ENCODE measurements around the gene SLC16A7.

SLC16A7 gene

GRCh38 chr12:59715434-59715833, 119.6 kb downstream of the SLC16A7 start:
- H4K20me1 ChIP-seq (ENCODE audit: insufficient read depth, low read length): no peaks in the 10 kb centered on the region
- no peak overlapping the region for H3K4me3 ChIP-seq (ENCODE audit: low read depth, low read length, poor library complexity, severe bottlenecking)
- no peak overlapping the region for H3K9ac ChIP-seq (ENCODE audit: low read length)
- H3K36me3 ChIP-seq (ENCODE audit: insufficient read depth, low read length): peaks cover 10% of the 10 kb centered on the region
- no peak overlapping the region for H3K4me2 ChIP-seq (ENCODE audit: low read length)
- TF ChIP-seq EZH2 (IDR thresholded peaks at IDR 0.05; ENCODE audit: borderline replicate concordance, low read length): no peak
- TF ChIP-seq CTCF (IDR thresholded peaks at IDR 0.05; ENCODE audit: low read length): no peak
- no peak overlapping the region for H3K27ac ChIP-seq (ENCODE audit: low read depth, low read length, poor library complexity, severe bottlenecking)
- H3K27me3 ChIP-seq (ENCODE audit: insufficient read depth, low read length): no peaks in the 10 kb centered on the region
- H3K4me1 ChIP-seq (ENCODE audit: insufficient read depth, low read length, severe bottlenecking): no peaks in the 10 kb centered on the region
- no peak overlapping the region for H2AFZ ChIP-seq (ENCODE audit: low read length)
- H3K9me3 ChIP-seq (ENCODE audit: low read length): no peaks in the 10 kb centered on the region
- no peaks in the 10 kb centered on the region for H3K79me2 ChIP-seq (ENCODE audit: insufficient read depth, low read length)
- no peaks in the 10 kb centered on the region for H3K9me2 ChIP-seq (ENCODE audit: low read depth, low read length)
- H3F3A ChIP-seq (ENCODE audit: insufficient read depth, low read length): no peaks in the 10 kb centered on the region

- no peak overlapping the region for H2AFZ ChIP-seq (ENCODE audit: low read length)
- no peak overlapping the region for H3K9ac ChIP-seq (ENCODE audit: low read length)
- H3K79me2 ChIP-seq (ENCODE audit: insufficient read depth, low read length): no peaks in the 10 kb centered on the region
- TF ChIP-seq EZH2 (IDR thresholded peaks at IDR 0.05; ENCODE audit: borderline replicate concordance, low read length) (no peak), CTCF (IDR thresholded peaks at IDR 0.05; ENCODE audit: low read length) (no peak)
- no peak overlapping the region for H3K4me2 ChIP-seq (ENCODE audit: low read length)
- H3K9me3 ChIP-seq (ENCODE audit: low read length): no peaks in the 10 kb centered on the region
- H3K4me3 ChIP-seq (ENCODE audit: low read depth, low read length, poor library complexity, severe bottlenecking): no peak overlapping the region
- no peaks in the 10 kb centered on the region for H3K9me2 ChIP-seq (ENCODE audit: low read depth, low read length)
- no peaks in the 10 kb centered on the region for H3F3A ChIP-seq (ENCODE audit: insufficient read depth, low read length)
- no peaks in the 10 kb centered on the region for H4K20me1 ChIP-seq (ENCODE audit: insufficient read depth, low read length)
- H3K27ac ChIP-seq (ENCODE audit: low read depth, low read length, poor library complexity, severe bottlenecking): no peak overlapping the region
- peaks cover 10% of the 10 kb centered on the region for H3K36me3 ChIP-seq (ENCODE audit: insufficient read depth, low read length)
- no peaks in the 10 kb centered on the region for H3K27me3 ChIP-seq (ENCODE audit: insufficient read depth, low read length)
- H3K4me1 ChIP-seq (ENCODE audit: insufficient read depth, low read length, severe bottlenecking): no peaks in the 10 kb centered on the region
These were observed 120.2 kb downstream of the SLC16A7 start for GRCh38 chr12:59716043-59716442.

- Histone ChIP-seq H3K4me3 (ENCODE audit: low read depth, low read length, poor library complexity, severe bottlenecking) (no peak overlapping the region), H3K9me2 (ENCODE audit: low read depth, low read length) (no peaks in the 10 kb centered on the region), H2AFZ (ENCODE audit: low read length) (no peak overlapping the region), H3F3A (ENCODE audit: insufficient read depth, low read length) (no peaks in the 10 kb centered on the region), H3K79me2 (ENCODE audit: insufficient read depth, low read length) (no peaks in the 10 kb centered on the region), H4K20me1 (ENCODE audit: insufficient read depth, low read length) (no peaks in the 10 kb centered on the region), H3K27ac (ENCODE audit: low read depth, low read length, poor library complexity, severe bottlenecking) (no peak overlapping the region), H3K4me2 (ENCODE audit: low read length) (no peak overlapping the region), H3K9me3 (ENCODE audit: low read length) (no peaks in the 10 kb centered on the region), H3K9ac (ENCODE audit: low read length) (no peak overlapping the region), H3K27me3 (ENCODE audit: insufficient read depth, low read length) (no peaks in the 10 kb centered on the region), H3K4me1 (ENCODE audit: insufficient read depth, low read length, severe bottlenecking) (no peaks in the 10 kb centered on the region), H3K36me3 (ENCODE audit: insufficient read depth, low read length) (peaks cover 6% of the 10 kb centered on the region)
- TF ChIP-seq EZH2 (IDR thresholded peaks at IDR 0.05; ENCODE audit: borderline replicate concordance, low read length) (no peak), CTCF (IDR thresholded peaks at IDR 0.05; ENCODE audit: low read length) (no peak)
These were observed 121.6 kb downstream of the SLC16A7 start for GRCh38 chr12:59717436-59717835.
